B cell (primary cell): Measurements from ENCODE around the gene TKT. TPM values are rescaled to one million over a fixed set of nuclear protein-coding genes. Genes with fewer than 3 reads are reported as not detected.

ENCODE experiments used
- ATAC-seq: fragments of 200-7000 bp; cut with Tn5 transposase; one replicate; pipeline ENCODE4 v1.10.0; 2021; ENCODE audit warnings: low read depth, mild to moderate bottlenecking, moderate number of reproducible peaks, moderate library complexity
- CTCF ChIA-PET: fragments of 350-600 bp; sonication (Branson Sonifier 250); formaldehyde crosslinking; loops from one replicate; lab custom pipeline; 2021; ENCODE audit warnings: antibody characterized with exemption, inconsistent platforms; lab: Charles Lee
- POLR2A ChIA-PET: fragments of 350-600 bp; sonication (Branson Sonifier 250); formaldehyde crosslinking; loops from one replicate; lab custom pipeline; 2021; ENCODE audit warnings: antibody characterized with exemption; lab: Charles Lee
- DNase-seq: peaks from one replicate; pipeline ENCODE4 v3.0.0; 2013
- H2AFZ ChIP-seq: 2 replicates; pipeline ENCODE4 v1.6.1; 2012; ENCODE audit warnings: mild to moderate bottlenecking, low read depth, low read length; ENCODE audit not compliant: insufficient read depth, poor library complexity, severe bottlenecking
- H3K27ac ChIP-seq, 2 donors: 1 replicate in 1 of 2; 2 replicates in 1 of 2; pipeline ENCODE4 v1.5.1; 2012 to 2013; ENCODE audit warnings: low read length in 2 of 2, mild to moderate bottlenecking in 2 of 2, moderate library complexity in 1 of 2
- H3K27me3 ChIP-seq, 4 experiments: fragments of 200-600 bp in 1 of 4; sonication (generic) in 1 of 4; replicated peaks in 1 of 4; 1 replicate in 2 of 4; 2 replicates in 2 of 4; pipeline versions ENCODE4 v1.6.1 to v1.7.0; 2013 to 2016; ENCODE audit warnings: low read length in 3 of 4, mild to moderate bottlenecking in 2 of 4, mixed read lengths in 1 of 4, moderate library complexity in 1 of 4; ENCODE audit not compliant: insufficient read depth in 4 of 4, control insufficient read depth in 3 of 4; ENCODE audit errors: control extremely low read depth in 1 of 4
- H3K36me3 ChIP-seq, 2 experiments: replicated peaks in 1 of 2; 1 replicate in 1 of 2; 2 replicates in 1 of 2; pipeline versions ENCODE4 v1.6.1 to v1.7.1; 2013; ENCODE audit warnings: low read length in 1 of 2; ENCODE audit not compliant: insufficient read depth in 2 of 2, control insufficient read depth in 1 of 2; ENCODE audit errors: control extremely low read depth in 1 of 2, extremely low read depth in 1 of 2
- H3K4me1 ChIP-seq, 2 donors: fragments of 200-600 bp in 1 of 2; sonication (generic) in 1 of 2; 1 replicate in 1 of 2; 2 replicates in 1 of 2; pipeline versions ENCODE4 v1.5.1 to v1.6.1; 2013 to 2017; ENCODE audit warnings: low read length in 2 of 2; ENCODE audit not compliant: control insufficient read depth in 2 of 2, insufficient read depth in 2 of 2
- H3K4me2 ChIP-seq: replicated peaks from 2 replicates; pipeline ENCODE3; 2012; ENCODE audit warnings: mild to moderate bottlenecking, low read depth, low read length; ENCODE audit not compliant: poor library complexity, severe bottlenecking
- H3K4me3 ChIP-seq, 5 experiments: fragments of 200-600 bp in 1 of 5; sonication (generic) in 1 of 5; 1 replicate in 3 of 5; 2 replicates in 2 of 5; pipeline versions ENCODE4 v1.5.1 to v1.7.0; 2011 to 2016; ENCODE audit warnings: low read length in 4 of 5, mild to moderate bottlenecking in 4 of 5, low read depth in 2 of 5, control low read depth in 1 of 5, moderate library complexity in 1 of 5; ENCODE audit not compliant: insufficient read depth in 1 of 5; ENCODE audit errors: control extremely low read depth in 1 of 5, extremely low read depth in 1 of 5
- H3K79me2 ChIP-seq: fragments of 200-600 bp; sonication (generic); one replicate; pipeline ENCODE4 v1.6.0; 2016; ENCODE audit warnings: low read length; ENCODE audit not compliant: control insufficient read depth, insufficient read depth
- H3K9ac ChIP-seq: fragments of 200-600 bp; sonication (generic); 2 replicates; pipeline ENCODE4 v1.6.1; 2017; ENCODE audit warnings: mild to moderate bottlenecking, low read length, moderate library complexity
- H3K9me3 ChIP-seq, 3 donors: one replicate each; pipeline versions ENCODE4 v1.6.1 to v1.7.1; 2013; ENCODE audit warnings: low read length in 2 of 3; ENCODE audit not compliant: control insufficient read depth in 2 of 3, insufficient read depth in 1 of 3; ENCODE audit errors: control extremely low read depth in 1 of 3
- H4K20me1 ChIP-seq: 2 replicates; pipeline ENCODE4 v1.6.0; 2012; ENCODE audit warnings: mild to moderate bottlenecking, low read length; ENCODE audit not compliant: insufficient read depth, control insufficient read depth, poor library complexity, severe bottlenecking
- H3K27ac Mint-ChIP-seq: one replicate; pipeline ENCODE4 v1.8.0; 2021; ENCODE audit warnings: mixed read lengths
- H3K27me3 Mint-ChIP-seq: one replicate; pipeline ENCODE4 v1.8.0; 2021; ENCODE audit warnings: mixed read lengths
- H3K4me1 Mint-ChIP-seq: one replicate; pipeline ENCODE4 v1.8.0; 2021; ENCODE audit warnings: mixed read lengths
- H3K4me3 Mint-ChIP-seq: one replicate; pipeline ENCODE4 v1.8.0; 2021; ENCODE audit warnings: mixed read lengths
- H3K9me3 Mint-ChIP-seq: one replicate; pipeline ENCODE4 v1.8.0; 2022; ENCODE audit warnings: mixed read lengths; ENCODE audit not compliant: insufficient read depth
- EZH2 ChIP-seq: IDR thresholded peaks from 2 replicates; pipeline ENCODE4 v1.6.1; 2012; ENCODE audit warnings: borderline replicate concordance, low read depth, mild to moderate bottlenecking, moderate library complexity, low read length; ENCODE audit not compliant: insufficient read depth, poor library complexity, severe bottlenecking
- WGBS: methylation state at CpG from one replicate; pipeline ENCODE4 v1.1.5; 2013; ENCODE audit warnings: missing lambda C conversion rate; ENCODE audit not compliant: insufficient coverage; 5-methylcytosine and 5-hydroxymethylcytosine counted together
- intact Hi-C: fragments of 100-400 bp; cut with micrococcal nuclease; formaldehyde crosslinking; loops from one replicate; pipeline ENCODE4 v1.10.0; 2022
- polyA plus RNA-seq: library from polyadenylated mRNA; depleted of rRNA; stranded (reverse); fragments of >200 nt; gene quantifications from 2 replicates; pipeline ENCODE4 v1.2.3, GENCODE V29; 2012
- total RNA-seq, 2 donors: library from RNA; stranded (reverse); fragments of 120-200 nt in 1 of 2; gene quantifications; 1 replicate in 1 of 2; 2 replicates in 1 of 2; pipeline versions ENCODE4 v1.2.3 to v1.2.4, GENCODE V29; 2013 to 2022
- TF ChIP-seq, protein P1 (sequence below): fragments of 200-600 bp; IDR thresholded peaks from one replicate; pipeline ENCODE4 v1.8.0; 2022; ENCODE audit warnings: antibody characterized with exemption, mild to moderate bottlenecking

TKT gene
- total and polyA plus RNA-seq, 2 donors (not counting 1 experiment from before 2014, with no cell fraction given) = 69.5 to 81.0 TPM

DNA sequence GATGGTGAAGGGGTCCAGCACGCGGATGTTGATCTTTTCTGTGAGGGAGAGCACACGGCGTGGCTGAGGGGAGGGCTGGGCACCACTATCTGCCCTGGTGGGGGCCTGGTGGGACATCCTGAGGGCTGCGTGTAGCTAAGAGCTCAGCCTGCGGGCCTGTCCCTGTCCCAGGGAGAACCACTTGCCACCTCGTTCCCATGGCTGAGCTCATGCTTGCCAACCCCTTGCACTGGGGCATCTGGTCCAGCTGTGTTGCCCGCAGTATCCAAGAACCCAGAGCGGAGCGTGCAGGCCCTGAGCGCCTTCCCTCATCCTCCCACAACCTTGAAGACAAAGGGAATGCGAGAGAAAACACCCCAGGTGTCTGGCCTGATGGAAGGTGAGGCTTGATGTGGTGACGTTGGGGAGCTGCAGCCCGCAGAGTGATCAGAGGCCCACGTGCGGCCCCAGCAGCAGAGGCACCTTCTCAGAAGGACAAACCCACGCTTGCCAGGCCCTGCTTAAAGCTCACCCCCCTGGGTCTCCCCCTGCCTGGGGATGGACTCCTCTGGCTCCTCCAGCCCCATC is 28.9 kb downstream of the TKT start:
- Mint-ChIP-seq H3K27me3 (no peaks in the 10 kb centered on the region), H3K4me1 (no peaks in the 10 kb centered on the region), H3K27ac (no peak overlapping the region), H3K9me3 (no peaks in the 10 kb centered on the region), H3K4me3 (no peak overlapping the region)
- no peak overlapping the region for H3K27ac ChIP-seq
- no peak overlapping the region for H2AFZ ChIP-seq
- no peak for DNase-seq
- intact Hi-C loops = no loop called here
- POLR2A ChIA-PET = no interaction called here
- ATAC-seq = no peak
- H3K9ac ChIP-seq = no peak overlapping the region
- H3K9me3 ChIP-seq = peaks cover 0 to 3% (median 0%) of the 10 kb centered on the region in 3 donors
- no peak overlapping the region for H3K4me2 ChIP-seq
- no peaks in the 10 kb centered on the region for H3K27me3 ChIP-seq
- H3K4me3 ChIP-seq = no peak overlapping the region
- H3K79me2 ChIP-seq = no peaks in the 10 kb centered on the region
- no peaks in the 10 kb centered on the region for H3K4me1 ChIP-seq
- 97% methylated on average over 12 of the region's 17 CpGs for WGBS
- H3K36me3 ChIP-seq = peaks cover 0 to 79% of the 10 kb centered on the region in 2 experiments
- TF ChIP-seq EZH2 = no peak
- TF ChIP-seq, protein P1, sequence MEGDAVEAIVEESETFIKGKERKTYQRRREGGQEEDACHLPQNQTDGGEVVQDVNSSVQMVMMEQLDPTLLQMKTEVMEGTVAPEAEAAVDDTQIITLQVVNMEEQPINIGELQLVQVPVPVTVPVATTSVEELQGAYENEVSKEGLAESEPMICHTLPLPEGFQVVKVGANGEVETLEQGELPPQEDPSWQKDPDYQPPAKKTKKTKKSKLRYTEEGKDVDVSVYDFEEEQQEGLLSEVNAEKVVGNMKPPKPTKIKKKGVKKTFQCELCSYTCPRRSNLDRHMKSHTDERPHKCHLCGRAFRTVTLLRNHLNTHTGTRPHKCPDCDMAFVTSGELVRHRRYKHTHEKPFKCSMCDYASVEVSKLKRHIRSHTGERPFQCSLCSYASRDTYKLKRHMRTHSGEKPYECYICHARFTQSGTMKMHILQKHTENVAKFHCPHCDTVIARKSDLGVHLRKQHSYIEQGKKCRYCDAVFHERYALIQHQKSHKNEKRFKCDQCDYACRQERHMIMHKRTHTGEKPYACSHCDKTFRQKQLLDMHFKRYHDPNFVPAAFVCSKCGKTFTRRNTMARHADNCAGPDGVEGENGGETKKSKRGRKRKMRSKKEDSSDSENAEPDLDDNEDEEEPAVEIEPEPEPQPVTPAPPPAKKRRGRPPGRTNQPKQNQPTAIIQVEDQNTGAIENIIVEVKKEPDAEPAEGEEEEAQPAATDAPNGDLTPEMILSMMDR = no peak
- CTCF ChIA-PET = interaction anchor here (1.9 kb wide), 1 partner anchor 31 kb away, joined by 5 read pairs; no protein-coding TSS in a partner anchor
- no peaks in the 10 kb centered on the region for H4K20me1 ChIP-seq

DNA sequence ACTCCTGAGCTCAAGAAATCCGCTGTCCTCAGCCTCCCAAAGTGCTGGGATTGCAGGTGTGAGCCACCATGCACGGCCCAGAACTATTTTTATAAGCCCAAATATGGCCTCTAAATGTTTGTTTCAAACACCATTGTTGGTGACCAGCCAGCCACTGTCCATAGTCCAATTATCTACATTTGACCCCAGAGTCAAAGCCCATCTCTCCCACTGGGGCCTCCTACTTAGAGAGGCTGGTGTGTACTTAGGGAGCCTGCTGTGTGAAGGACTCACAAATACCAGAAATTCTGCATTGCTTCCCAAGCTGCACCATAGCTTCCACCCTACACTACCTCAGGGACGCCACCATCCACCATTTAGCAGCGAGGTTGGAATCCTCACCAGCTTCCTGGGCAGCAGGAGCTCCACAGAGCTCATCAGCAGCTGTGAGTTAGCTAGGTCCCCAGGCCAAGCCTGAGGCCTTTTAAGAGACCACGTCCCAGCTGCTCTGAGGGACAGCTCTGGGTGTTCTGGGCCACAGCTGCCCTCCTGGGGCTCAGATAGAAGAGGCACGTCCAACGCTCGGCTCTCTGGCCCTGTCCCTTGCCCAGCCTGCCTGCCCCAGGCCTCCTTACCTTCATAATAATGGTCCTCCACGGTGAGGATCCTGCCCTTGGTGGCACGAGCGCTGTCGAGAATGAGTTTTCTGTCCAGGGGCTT is 29.5 kb downstream of the TKT start:
- 99% methylated on average over 9 of the region's 12 CpGs for WGBS
- no peak overlapping the region for H3K9ac ChIP-seq
- ChIA-PET CTCF (no interaction called here), POLR2A (no interaction called here)
- H3K79me2 ChIP-seq = no peaks in the 10 kb centered on the region
- no peak for TF ChIP-seq EZH2
- TF ChIP-seq, protein P1 = no peak
- H3K27me3 Mint-ChIP-seq = no peaks in the 10 kb centered on the region
- H3K4me3 ChIP-seq = no peak overlapping the region
- H3K4me1 Mint-ChIP-seq = no peaks in the 10 kb centered on the region
- no peak overlapping the region for H3K27ac Mint-ChIP-seq
- DNase-seq (no peak), ATAC-seq (no peak)
- H4K20me1 ChIP-seq = no peaks in the 10 kb centered on the region
- peaks cover 0 to 73% of the 10 kb centered on the region in 2 experiments for H3K36me3 ChIP-seq
- no peaks in the 10 kb centered on the region for H3K9me3 Mint-ChIP-seq
- no peak overlapping the region for H3K27ac ChIP-seq
- H3K4me1 ChIP-seq = no peaks in the 10 kb centered on the region
- intact Hi-C loops = no loop called here
- no peaks in the 10 kb centered on the region for H3K27me3 ChIP-seq
- no peak overlapping the region for H2AFZ ChIP-seq
- H3K9me3 ChIP-seq = peaks cover 0 to 5% (median 0%) of the 10 kb centered on the region in 3 donors
- H3K4me3 Mint-ChIP-seq = no peak overlapping the region
- H3K4me2 ChIP-seq = no peak overlapping the region
